Posterior vena cava (tissue), 2 donors: ENCODE measurements around the gene FZD2. TPM values are rescaled to one million over a fixed set of nuclear protein-coding genes. Genes with fewer than 3 reads are reported as not detected.
A peak's percentile ranks its signal among the peaks of the same experiment; 100 is the strongest.
"Not testable (repeated sequence)": the region's sequence is repeated elsewhere in the genome, so short reads cannot be mapped to it uniquely, and the experiment has no call there.

Source experiments
- DNase-seq: peaks from one replicate; pipeline ENCODE4 v3.0.0-alpha.2; 2020; ENCODE audit warnings: low spot score
- intact Hi-C, 2 donors: fragments of 100-400 bp; cut with DNase I; formaldehyde crosslinking; loops; one replicate each; pipeline versions ENCODE4 v1.14.1 to v1.14.2; 2022 to 2023
- long read RNA-seq, 2 donors: library from polyadenylated mRNA; unstranded; transcript quantifications; one replicate each; pipeline ENCODE4 v2.0.0, GENCODE V29; 2020 to 2021
- total RNA-seq, 2 donors: library from RNA; stranded (reverse); fragmentation: NEBNext Ultra II Directional; extraction: Animal tissue kit (Norgen Biotek cat#: 25700); gene quantifications; one replicate each; pipeline ENCODE4 v1.2.1, GENCODE V29; 2021
- donor health status: DM: yes; HTN: yes; CAD: no.
- donor health status: DM: yes; HTN: yes; CAD: no.

FZD2 gene
- 10 to 100 TPM; 10.4 to 12.6 TPM for total RNA-seq
- long read RNA-seq, donor 1, transcript FZD2-201 (1 exons, 2,112 nt), result major isoform, 14 of 14 reads
- long read RNA-seq, donor 1, partial matches to known transcripts, result 0 of 14 reads
- long read RNA-seq, donor 1, other reads (novel, unspliced or antisense), result 0 of 14 reads
- long read RNA-seq, donor 2, partial matches to known transcripts, result 0 of 3 reads
- long read RNA-seq, donor 2, other reads (novel, unspliced or antisense), result 0 of 3 reads

DNA sequence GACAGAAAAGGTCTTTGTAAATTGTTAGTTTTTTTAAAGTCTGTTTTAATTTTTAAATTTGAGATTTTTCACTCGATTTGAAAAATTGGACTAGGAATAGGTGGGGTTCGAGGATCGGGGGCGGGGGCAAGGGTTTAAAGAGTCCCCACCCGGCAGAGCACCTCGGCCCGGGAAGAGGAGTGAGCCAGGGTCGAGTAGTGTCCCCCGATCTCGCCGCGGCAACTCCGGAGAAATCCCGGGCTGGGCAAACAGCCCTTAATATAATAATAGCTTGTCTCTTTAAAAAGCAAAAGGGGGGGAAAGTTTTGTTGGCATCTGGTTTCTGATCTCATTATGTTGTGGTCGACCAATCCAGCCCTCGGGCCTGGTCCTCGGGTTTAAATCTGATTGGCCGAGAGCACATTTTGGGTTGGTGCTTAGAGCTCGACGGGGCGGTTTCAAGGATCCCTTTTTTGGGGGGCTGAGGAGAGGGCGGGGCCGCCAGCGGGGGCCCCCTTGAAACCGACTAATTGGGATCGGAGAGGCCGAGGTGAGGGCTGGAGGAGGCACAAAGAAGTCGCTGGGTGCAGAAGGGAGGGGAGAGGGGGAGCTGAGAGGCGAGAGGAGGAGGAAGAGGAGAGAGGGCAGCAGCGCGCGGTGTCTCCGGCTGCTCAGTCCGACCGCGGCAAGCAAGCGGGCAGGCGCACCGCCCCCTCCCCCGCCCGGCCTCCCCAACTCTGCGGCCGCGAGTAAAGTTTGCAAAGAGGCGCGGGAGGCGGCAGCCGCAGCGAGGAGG lies at the start of gene FZD2:
TSS of gene FZD2 (plus strand) at position 653 of the 775 bp plus-strand sequence. CDS start 205 bp downstream, outside the sequence.
- DNase-seq, result peak; percentile 94
- intact Hi-C loops, result loop anchor here in 1 of 2 donors (5.0 kb wide), 1 partner anchor 40 kb away; no protein-coding TSS in a partner anchor

- DNase-seq, intact Hi-C loops: not testable (repeated sequence)
These were observed 45.8 kb upstream of the FZD2 start for GRCh38 chr17:44511241-44512134.

- DNase-seq, result no peak
- intact Hi-C loops, result no loop called here
These were observed 39.3 kb upstream of the FZD2 start for GRCh38 chr17:44518032-44518431.

DNA sequence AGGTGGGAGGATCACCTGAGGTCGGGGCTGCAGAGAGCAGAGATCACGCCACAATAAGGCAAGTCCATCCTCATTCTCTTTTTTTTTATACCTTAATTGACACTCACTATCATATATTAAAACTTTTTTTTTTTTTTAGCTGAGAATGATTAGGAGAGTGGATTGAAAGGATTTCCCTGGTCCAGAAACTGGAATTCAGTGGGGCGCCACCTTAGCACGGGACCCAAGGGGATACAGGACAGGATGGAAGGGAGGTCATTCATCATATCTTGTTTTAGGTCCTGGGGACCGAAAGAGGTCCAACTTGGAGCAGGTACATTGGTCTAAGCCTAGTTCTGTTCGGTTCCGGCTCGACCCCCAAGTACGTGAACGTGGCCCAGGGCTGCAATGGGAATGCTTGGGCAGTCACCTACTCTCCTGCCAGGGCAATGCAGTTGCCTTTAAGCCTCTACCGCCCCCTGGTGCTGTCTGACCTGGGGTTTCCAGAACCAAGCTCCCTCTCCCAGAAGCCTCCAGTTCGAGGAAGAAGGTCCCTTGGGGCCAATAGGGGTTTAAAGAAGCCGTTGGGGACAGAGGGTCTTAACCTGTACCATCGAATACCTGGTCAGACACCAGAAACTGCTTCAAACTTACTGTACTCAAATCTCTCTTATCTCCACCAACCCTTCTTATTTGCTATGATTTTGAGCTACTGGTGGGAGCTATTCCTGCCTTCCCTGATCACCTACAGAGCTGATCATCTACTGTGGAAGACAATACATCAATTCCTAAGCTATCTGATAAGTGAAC lies 34.2 kb upstream of the FZD2 start:
- intact Hi-C loops, result no loop called here
- peak; percentile 86 for DNase-seq

- intact Hi-C loops, result no loop called here
- DNase-seq, result no peak
These were observed 33.7 kb upstream of the FZD2 start for GRCh38 chr17:44523672-44523972.

DNA sequence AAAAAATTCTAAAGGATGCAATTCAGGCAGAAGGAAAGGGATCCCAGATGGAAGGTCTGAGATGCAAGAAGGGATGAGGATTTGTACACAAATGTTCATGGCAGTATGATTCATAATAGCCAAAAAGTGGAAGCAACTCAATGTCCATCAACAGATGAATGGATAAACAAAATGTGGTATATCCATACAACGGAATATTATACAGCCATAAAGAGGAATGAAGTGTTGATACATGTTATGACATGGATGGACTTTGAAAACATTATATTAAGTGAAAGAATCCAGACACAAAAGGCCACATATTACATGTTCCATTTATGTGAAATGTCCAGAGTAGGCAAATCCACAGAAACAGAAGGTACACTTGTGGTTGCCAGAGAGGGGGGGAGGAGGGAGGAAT lies 30.2 kb upstream of the FZD2 start:
- no peak for DNase-seq
- intact Hi-C loops, result no loop called here

DNA sequence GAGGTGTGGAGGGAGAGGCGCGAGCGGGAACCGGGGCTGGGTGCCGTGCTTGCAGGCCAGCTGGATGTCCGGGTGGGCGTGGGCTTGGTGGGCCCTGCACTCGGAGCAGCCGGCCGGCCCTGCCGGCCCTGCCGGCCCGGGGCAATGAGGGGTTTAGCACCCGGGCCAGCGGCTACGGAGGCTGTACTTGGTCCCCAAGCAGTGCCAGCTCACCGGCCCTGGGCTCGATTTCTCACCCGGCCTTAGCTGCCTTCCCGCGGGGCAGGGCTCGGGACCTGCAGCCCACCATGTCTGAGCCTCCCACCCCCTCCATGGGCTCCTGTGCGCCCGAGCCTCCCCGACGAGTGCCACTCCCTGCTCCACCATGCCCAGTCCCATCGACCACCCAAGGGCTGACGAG lies 29.3 kb upstream of the FZD2 start:
- no peak for DNase-seq
- intact Hi-C loops, result no loop called here

DNA sequence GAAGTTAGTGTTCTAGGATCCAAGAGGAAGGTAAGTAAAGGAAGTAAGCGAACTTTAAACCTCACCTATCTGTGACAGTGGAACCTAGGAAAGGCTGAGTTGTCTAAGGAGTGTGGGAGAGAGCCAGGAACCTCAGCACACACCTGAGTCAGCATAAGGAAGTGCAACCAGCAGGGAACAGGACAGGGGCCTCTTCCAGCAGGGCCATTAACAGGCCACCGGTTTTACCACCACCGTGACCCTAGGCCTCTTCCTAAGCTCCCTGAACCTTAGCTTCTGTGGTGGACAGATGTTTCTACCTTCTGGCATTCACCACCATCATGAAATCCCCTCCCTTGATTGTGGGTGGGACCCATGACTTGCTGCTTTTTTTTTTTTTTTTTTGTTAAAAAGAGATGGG lies 27.4 kb upstream of the FZD2 start:
- intact Hi-C loops, result loop anchor here in 1 of 2 donors (5.0 kb wide), 1 partner anchor 107 kb away; no protein-coding TSS in a partner anchor
- DNase-seq, result no peak

DNA sequence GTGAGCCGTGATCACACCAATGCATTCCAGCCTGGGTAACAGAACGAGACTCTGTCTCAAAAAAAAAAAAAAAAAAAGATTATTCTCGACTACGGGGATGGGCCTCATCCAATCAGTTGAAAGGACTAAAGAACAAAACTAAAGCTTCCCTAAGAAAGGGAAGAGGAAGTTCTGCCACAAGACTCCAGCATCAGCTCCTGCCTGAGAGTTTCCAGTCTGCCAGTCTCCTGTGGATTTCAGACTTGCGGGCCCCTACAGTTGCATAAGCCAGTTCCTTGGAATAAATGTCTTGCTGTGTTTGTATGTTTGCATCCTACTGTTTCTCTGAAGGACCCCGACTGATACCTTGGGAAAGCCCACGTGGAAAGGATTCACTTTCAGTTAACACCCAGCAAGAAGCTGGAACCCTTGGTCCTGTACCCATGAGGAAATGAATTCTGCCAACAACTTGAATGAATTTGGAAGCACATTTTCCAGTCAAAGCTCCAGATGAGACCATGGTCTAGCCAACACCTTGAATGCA lies 26.3 kb upstream of the FZD2 start:
- intact Hi-C loops, result loop anchor here in 1 of 2 donors (5.0 kb wide), 1 partner anchor 106 kb away; no protein-coding TSS in a partner anchor

DNA sequence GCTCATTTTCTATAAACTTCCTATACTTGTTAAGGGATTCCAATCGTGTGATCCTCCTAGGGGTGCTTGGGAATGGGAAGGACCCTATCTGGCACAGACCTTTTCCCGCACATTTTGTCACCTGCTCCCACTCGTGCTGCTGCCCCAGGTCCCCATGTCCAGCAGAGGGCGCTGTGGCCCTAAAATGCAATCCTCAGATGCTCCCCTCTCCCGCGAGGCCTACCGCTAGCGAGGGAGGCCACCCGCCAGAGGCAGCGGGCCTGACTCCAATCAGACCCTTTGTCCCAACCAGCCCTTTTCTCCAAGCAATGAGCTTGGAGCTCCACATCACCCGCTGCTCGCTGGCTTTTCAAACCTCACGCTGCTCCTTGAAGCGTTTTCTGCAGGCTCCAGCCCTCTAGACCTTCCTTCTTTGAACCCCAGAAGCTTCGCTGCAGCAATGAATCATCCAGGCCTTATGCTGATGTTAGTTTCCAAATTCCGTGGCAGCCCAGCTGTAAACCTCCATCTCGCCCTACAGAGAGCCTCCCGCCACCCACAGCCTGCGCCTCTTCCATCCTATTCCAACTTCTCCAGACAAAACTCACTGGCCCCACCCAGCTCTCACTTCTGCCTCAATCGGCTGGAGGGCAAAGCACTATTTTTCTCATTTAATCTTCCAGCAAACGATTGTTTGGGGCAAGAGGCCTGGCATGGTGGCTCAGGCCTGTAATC lies 23.6 kb upstream of the FZD2 start:
- intact Hi-C loops, result loop anchor here (2.0 to 5.0 kb wide), 2 partner anchors 103 to 104 kb away; no protein-coding TSS in a partner anchor
- peak; percentile 97 for DNase-seq

More for the DNA sequence above, 26.3 kb upstream of the FZD2 start:
- DNase-seq, result no peak

DNA sequence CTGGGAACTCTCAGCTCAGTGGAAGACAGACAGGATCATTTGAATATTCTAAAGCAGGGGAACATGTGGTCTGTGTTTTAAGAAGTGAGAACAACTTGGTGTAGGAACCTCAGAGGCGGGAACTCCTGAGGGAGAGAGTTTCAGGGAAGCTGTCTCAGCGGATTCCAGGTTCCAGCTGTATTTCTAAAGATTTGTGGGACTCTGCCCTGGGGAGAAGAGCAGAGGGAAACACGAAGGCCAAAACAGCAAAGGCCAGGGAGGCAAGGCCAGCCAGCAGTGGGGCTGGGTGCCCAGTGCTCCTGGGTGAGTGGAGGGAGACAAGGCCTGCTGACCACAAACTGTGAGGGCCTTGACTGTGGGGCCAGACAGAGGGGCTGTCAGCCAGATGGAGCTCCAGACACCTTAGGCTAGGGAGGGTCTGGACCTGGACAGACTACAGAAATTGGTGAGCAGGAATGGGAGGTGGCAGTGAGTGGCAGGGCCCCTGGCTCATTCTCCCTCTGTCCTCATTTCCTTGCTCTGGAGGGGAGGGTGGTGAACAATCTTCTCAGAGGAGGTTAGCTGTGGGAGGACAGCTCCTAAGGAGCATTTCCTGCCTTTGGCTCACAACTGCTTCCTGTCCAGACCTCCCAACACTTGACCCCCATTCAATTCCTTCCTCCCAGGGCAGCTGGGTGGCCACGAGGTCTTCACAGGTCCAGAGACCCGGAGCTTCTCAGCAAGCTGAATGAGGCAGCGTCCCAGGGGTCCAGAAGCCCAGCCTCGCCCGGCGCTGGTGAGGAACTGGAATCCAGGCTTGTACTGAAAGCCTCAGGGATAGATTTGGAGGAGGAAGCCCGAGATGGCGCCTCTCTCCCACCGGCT lies 21.0 kb upstream of the FZD2 start:
- DNase-seq, result no peak
- intact Hi-C loops, result no loop called here

DNA sequence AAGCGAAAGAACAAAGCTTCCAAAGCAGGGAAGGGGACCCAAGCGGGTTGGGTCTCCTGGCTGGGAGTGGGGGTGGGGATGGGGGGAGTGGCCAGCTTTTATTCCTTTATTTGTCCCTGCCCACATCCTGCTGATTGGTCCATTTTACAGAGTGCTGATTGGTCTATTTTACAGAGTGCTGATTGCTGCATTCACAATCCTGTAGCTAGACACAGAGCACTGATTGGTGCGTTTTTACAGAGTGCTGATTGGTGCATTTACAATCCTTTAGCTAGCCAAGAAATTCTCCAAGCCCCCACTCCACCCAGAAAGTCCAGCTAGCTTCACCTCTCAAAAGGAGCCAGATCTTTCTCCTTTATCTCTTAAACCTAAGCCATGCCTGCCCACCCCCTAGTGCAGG lies 19.4 kb upstream of the FZD2 start:
- DNase-seq, result not testable (repeated sequence)

DNA sequence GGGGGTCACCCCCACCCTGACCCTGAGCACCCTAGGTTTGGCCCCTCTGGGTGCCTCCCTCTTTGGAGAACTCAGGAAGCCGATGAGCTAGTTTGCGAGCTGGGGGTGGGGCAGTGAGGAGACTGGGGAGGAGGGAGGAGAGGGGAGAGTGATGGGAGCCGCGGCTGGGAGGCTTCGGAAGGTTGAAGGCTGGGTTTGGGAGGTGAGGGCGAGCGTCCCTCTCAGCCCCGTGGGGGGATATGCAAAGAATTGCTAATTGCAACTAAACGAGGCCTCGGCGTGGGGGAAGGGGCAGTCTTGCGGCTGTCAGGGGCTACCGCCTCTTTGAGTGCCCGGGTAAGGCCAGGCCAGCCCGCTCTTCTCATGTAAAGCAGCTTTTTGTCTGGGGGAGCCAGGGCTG lies 17.6 kb upstream of the FZD2 start:
- intact Hi-C loops, result no loop called here
- DNase-seq, result no peak

More for the DNA sequence above, 19.4 kb upstream of the FZD2 start:
- intact Hi-C loops, result not testable (repeated sequence)

GRCh38 chr17:44540246-44541084 lies 16.8 kb upstream of the FZD2 start:
- no peak for DNase-seq
- intact Hi-C loops, result no loop called here

DNA sequence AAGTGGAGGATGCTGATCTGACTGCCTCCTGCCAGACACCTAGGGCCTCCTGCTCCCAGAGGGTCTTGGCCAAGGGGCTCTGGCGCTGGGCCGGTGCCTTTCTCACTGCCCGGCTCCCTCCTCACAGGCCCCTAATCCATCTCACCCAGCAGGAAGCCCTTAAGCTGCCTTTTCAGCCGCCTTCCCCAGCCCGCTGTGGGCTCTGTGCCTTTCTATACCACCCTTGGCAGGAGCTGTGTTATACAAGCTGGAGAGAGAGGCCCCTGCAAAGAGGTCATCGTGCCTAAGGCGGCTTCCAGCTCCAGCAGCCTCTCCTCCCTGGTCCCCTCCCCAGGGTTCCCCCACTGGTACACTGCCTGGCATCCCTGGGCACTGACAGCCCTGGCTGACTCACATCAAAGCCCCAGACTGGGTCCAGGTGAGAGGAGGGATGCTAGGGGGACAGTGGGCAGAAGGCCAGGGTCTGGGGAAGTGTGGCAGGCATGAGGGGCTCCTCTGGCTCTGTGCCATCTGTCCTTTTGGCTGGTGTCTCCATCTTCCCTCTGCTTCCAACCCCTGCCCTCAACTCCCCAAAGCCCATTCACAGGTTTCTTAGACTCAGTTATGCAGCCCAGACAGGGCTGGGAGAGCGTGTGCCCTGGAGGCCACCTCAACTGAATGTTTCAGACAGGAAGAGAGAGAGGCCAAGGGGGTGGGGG lies 15.3 kb upstream of the FZD2 start:
- DNase-seq, result no peak
- intact Hi-C loops, result no loop called here
